GM10266 (cell line): Measurements from ENCODE around the gene GRID1.

Source experiments
- DNase-seq: peaks from one replicate; pipeline ENCODE4 v3.0.0; 2012; ENCODE audit errors: extremely low spot score
- TF ChIP-seq, protein P1 (sequence below): IDR thresholded peaks from 2 replicates; pipeline ENCODE4 v1.5.1; 2012; ENCODE audit warnings: mild to moderate bottlenecking, low read depth; ENCODE audit not compliant: control insufficient read depth, insufficient read depth; ENCODE audit errors: missing control alignments

The GRID1 gene

GRCh38 chr10:86074294-86074693, 292.3 kb downstream of the GRID1 start:
- DNase-seq: no peak
- TF ChIP-seq, protein P1, sequence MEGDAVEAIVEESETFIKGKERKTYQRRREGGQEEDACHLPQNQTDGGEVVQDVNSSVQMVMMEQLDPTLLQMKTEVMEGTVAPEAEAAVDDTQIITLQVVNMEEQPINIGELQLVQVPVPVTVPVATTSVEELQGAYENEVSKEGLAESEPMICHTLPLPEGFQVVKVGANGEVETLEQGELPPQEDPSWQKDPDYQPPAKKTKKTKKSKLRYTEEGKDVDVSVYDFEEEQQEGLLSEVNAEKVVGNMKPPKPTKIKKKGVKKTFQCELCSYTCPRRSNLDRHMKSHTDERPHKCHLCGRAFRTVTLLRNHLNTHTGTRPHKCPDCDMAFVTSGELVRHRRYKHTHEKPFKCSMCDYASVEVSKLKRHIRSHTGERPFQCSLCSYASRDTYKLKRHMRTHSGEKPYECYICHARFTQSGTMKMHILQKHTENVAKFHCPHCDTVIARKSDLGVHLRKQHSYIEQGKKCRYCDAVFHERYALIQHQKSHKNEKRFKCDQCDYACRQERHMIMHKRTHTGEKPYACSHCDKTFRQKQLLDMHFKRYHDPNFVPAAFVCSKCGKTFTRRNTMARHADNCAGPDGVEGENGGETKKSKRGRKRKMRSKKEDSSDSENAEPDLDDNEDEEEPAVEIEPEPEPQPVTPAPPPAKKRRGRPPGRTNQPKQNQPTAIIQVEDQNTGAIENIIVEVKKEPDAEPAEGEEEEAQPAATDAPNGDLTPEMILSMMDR: no peak

- DNase-seq: no peak
- TF ChIP-seq, protein P1: no peak
These were observed 293.2 kb downstream of the GRID1 start for GRCh38 chr10:86073199-86073977.

- no peak for DNase-seq
- TF ChIP-seq, protein P1: no peak
These were observed 294.2 kb downstream of the GRID1 start for GRCh38 chr10:86072413-86072812.

DNA sequence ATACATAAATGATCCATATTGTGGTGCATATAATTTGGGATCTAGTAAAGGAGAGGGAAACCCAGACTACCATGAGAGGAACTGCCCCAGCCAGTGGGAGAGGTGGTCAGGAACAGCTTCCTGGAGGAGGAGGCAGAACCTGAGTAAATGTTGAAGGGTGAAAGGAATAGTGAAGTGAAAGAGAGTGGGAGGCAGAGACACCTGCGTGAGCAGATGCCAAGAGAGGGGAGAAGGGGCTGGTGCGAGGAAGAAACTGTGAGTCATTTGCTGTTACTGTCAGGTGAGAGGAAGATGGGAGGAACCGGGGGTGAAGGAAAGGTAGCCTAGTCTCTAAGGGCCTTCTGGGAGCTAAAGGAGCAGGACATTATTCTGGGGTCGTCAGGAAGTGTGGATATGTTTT, 294.8 kb downstream of the GRID1 start:
- no peak for DNase-seq
- TF ChIP-seq, protein P1: no peak

GRCh38 chr10:86071145-86071544, 295.4 kb downstream of the GRID1 start:
- TF ChIP-seq, protein P1: no peak
- DNase-seq: no peak

DNA sequence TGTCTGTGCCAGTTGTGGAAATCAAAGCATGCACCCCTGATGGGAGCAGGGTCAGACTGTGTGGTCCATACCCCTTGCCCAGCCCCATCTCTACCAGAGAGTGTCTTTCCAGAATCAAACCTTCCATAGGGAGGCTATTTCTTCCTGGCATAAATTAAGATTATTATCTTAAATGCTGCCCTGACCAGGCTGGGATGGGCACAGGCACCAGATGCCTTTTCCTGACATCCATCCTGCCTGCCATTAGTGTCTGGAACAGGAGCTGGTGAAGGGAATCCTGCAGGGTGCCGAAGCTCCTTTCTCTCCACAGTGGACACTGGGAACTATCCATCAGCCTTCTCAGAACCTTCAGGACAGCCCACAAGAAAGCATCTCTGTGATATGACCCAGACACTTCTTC, 296.3 kb downstream of the GRID1 start:
- TF ChIP-seq, protein P1: no peak
- no peak for DNase-seq

DNA sequence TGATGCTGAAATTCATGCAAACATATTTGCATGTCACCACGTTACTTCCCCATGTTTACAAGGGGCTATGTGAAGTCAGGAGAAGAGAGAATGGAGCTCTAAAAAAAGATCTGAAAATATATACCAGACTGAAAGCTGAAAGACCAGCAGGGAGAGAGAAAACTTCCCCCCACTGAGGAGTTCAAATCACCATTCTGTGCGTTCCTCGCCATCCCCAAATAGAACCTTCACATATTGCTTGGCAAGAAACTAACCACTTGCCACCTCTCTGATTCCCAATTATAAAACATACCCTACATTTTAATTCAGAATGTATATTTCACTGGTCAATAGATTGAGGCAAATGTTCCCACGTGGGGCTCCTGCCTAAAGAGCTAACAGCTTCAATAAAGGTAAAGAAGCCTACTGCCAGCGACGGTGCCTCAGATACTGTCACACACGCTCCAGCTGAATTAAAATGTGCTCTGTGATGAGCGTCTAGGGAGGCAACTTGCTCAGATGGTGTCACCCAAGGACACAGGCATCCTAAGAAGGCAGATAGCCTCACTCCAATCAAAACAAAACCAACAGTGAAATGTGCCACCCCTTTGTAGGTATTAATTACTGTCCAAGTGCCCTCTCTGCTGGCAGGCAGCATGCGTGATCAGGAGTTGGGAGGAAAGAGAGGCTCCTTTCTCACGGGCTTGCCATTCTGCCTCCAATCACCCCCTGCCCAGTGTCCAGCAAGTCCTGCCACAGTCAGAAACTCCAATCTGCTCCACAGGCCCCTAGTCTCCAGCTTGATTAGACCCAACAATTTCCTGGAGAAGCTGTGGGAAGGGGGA, 298.2 kb downstream of the GRID1 start:
- no peak for DNase-seq

More for the DNA sequence above, 298.2 kb downstream of the GRID1 start:
- TF ChIP-seq, protein P1: no peak
